NCI-H1436 treated with DMSO at 0.1 percent for 48 hours (cell line): ENCODE measurements around the gene DOK1.
"Not testable (repeated sequence)": the region's sequence is repeated elsewhere in the genome, so short reads cannot be mapped to it uniquely, and the experiment has no call there.

Experiments used
- DNase-seq: peaks from one replicate; lab custom pipeline; 2025; lab: John Stamatoyannopoulos, UW

DOK1 gene

DNA sequence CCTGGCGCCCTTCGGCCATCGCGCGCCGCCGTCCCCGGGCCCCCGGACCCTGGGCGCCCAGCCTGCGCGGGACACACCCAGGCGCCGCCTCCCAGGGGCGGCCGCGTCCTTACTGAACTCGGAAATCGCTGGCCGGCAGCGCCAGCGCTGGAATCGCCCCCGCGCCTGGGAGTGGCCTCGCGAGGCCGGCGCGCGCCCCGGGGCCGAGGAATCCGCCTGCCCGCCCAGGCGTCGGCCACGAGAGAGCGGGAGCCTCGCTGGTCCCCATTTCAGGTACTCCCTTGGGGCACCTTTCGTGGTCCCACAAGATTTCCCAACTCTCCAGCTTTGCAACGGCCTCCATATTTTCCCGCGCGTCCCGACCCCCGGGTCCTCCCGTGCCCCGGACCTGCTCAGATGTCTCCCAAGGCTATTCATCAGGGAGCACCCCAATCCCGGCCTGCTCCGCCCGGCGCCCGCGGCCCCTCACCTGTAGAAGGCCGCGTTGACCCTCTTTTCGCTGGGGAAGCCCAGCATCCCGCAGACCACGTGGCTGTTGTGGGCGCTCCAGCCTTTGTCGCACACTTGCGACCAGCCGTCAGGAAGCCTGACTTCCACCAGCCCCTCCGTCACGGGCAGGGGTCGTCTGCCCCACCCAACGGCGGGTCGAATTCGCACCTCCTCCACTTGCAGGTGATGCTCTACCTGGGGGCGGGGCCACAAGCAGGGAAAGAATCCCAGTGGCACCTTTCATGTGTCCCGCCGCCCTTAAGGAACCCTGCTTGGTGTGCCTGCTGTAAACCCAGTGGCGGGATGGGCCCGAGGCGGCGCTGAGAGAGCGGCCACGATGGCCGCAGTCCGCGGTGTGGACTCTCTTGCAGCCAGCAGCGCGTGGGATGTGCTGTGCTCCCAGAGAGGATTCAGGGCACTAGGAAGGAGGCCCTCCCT is 5.4 kb upstream of the DOK1 start:
- DNase-seq, result no peak

DNA sequence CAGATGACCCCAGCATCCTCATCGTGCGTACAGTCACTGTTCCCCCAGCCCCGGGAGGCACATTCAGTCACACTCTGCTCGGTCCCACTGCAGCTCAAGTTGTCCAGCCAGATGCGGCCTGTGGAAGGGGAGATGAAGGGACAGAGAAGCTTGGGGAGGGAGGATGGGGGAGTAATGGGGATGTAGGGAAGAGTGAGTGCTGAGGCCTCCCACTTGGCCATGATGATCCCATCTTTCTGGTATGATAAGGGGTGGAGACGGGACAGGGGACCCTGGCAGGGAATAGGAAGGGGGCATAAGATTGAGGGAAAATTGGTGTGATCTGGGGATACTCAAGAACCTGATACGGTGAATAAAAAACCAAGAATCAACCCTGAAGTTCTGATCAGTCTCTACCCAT is 4.3 kb upstream of the DOK1 start:
- no peak for DNase-seq

DNA sequence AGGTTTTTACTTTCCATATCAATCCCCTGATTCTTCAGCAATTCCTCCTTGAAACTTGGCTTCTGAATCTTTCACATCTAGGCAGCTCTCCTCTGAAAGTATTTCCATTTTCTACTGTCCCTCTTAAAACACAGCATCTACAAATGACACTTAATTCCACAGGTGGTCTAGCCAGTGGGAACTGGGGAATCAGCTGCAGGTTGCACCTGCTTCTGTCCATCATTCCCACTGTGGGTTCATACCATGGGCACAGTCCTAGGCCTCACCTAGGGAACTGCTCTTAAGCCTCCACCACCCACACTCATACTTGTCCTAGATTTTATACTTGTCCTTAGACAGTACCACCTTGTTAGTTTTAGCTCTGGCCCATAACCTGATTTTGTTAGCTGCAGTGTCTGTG is 3.0 kb upstream of the DOK1 start:
- no peak for DNase-seq

DNA sequence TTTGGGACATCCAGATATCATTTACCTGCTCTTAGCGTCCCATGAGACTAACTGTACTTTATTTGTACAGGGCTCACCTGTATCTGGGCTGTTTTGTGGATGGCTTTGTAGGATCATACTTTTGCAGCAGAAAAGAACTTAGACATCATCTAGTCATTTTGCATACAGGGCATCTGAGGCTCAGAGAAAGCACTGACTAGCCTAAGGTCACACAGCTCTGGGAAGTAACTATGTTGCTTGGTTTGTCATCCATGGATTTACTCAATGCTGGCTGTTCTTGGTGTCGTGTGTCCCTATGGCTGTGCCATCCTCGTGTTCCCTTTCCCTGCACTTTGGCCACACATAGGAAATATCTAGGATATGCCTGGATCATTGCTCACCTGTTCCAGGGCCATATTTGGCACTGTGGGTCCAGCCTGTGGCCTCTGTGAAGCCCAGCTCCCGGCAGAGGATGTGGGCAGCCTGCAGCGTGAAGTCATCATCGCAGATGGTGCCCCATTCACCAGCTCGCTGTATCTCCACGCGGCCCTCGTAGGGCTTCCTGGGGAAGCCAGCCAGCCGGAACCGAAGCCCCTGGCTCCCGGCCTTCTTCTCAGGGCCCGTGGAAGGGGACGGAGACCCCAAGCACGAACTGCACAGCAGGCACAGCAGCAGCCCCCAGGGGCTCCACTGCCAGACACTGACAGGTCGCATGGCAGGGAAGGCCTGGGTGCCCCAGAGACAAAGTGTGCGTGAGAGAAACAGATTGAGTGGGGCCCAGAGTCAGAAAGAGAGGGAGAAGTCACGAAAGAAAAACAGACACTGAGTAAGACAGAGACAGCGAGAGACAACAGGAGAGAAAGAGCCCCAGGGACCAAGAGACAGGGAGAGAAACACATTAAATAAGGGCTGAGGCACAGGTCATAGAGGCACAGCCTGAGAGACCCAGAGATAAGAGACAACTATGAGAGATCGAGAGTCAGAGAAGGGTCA is 2.3 kb upstream of the DOK1 start:
- DNase-seq, result no peak

DNA sequence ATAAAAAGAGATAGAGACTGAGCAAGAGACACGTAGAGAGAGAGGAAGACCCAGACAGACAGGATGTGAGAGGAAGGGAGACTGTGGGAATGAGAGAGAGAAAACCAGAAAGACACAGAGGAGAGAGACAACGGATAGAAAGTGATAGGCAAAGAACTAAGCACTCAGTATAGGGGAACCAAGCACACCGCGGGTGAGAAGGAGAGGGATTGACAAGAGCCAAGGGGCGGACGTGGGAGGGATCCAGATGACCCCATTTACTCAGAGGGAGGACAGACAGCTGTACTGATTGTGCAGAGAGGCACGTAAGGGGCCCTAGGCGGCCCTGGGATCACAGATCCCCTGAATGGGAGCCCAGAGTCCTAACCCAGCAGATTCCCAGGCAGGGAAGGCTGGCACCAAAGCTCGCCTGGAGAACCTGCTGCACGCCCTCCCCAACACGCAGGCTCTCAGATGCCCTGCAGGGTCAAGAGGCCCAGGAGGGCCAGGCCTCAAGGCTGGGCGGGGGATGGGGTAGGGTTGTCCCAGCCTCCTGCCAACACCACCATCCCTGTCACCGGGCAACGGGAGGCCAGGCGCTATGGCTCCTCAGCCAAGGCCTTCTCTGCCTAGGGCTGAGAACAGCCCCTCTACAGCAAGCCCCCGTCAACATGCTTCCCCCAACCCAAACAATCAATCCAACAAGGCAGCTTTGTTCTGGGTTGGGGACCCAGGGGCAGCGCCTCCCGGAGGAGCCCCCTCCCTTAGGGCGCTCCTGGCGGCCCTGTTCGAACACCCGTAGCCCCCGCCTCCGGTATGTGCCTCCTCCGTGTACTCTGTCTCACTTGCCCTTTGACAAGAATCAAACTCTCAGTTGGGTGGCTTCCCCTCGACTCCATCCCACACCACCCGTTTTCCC is 1.4 kb upstream of the DOK1 start:
- DNase-seq, result no peak

DNA sequence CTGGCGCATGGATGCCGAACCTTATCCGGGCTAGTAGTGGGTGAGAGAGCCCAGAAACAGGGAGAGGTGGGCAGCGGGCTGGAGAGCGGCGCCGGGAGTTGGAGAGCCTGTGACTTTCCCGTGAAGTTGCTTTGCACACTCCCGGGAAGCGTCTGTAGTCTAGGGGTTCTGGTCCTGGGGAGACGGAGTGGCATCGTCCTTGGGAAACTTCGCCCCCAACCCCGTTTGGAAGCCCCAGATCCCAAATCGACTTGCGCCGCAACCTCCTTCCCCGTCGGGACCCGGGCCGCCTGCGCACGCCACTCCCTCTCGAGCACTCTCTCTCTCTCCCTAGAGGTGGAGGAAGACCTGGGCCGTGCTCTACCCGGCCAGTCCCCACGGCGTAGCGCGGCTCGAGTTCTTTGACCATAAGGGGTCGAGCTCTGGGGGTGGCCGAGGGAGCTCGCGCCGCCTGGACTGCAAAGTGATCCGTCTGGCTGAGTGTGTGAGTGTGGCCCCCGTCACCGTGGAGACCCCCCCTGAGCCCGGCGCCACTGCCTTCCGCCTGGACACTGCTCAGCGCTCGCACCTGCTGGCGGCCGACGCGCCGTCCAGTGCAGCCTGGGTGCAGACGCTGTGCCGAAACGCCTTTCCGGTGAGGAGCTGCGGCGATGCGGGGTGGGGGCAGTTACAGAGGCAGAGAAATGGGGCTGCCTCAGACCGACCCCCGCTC is 456 bp downstream of the DOK1 start:
- no peak for DNase-seq

DNA sequence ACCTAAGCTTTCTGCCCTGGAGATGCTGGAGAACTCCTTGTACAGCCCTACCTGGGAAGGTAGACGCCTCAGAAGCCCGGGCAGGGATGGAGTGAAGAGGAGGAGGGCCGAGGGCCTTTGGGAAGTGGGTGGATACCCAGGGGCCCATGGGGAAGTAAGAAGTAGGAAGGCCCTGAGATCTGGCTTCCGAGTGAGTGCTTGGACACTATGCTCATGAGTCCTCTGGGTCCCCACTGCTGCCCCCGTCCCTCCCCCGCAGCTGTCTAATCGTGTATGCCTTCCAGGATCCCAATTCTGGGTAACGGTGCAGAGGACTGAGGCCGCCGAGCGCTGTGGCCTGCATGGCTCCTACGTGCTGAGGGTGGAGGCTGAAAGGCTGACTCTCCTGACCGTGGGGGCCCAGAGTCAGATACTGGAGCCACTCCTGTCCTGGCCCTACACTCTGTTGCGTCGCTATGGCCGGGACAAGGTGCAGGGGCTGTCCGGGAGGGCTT is 1.1 kb downstream of the DOK1 start:
- no peak for DNase-seq

DNA sequence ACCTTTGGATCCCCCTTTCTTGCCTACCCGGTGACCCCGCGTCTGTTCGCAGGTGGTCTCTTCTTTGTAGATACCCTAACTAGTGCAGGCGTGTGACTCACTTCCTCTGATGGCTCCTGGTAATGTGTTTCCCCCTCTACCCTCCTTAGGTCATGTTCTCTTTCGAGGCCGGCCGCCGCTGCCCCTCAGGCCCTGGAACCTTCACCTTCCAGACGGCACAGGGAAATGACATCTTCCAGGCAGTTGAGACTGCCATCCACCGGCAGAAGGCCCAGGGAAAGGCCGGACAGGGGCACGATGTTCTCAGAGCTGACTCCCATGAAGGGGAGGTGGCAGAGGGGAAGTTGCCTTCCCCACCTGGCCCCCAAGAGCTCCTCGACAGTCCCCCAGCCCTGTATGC is 1.6 kb downstream of the DOK1 start:
- no peak for DNase-seq

DNA sequence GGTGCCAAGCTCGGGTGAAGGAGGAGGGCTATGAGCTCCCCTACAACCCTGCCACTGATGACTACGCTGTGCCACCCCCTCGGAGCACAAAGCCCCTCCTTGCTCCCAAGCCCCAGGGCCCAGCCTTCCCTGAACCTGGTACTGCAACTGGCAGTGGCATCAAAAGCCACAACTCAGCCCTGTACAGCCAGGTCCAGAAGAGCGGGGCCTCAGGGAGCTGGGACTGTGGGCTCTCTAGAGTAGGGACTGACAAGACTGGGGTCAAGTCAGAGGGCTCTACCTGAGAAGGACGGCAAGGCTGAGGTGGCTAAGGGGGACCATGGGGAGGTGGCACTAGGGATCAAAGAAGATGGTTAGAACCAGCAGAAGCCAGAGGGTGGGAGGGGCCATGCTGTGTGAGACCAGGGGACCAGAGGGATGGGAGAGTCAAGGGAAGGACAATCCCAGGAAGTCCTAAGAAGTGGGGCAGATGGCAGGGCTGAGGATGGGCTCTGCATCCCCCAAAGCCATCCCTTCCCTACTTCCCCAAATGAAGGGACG is 2.4 kb downstream of the DOK1 start:
- no peak for DNase-seq

DNA sequence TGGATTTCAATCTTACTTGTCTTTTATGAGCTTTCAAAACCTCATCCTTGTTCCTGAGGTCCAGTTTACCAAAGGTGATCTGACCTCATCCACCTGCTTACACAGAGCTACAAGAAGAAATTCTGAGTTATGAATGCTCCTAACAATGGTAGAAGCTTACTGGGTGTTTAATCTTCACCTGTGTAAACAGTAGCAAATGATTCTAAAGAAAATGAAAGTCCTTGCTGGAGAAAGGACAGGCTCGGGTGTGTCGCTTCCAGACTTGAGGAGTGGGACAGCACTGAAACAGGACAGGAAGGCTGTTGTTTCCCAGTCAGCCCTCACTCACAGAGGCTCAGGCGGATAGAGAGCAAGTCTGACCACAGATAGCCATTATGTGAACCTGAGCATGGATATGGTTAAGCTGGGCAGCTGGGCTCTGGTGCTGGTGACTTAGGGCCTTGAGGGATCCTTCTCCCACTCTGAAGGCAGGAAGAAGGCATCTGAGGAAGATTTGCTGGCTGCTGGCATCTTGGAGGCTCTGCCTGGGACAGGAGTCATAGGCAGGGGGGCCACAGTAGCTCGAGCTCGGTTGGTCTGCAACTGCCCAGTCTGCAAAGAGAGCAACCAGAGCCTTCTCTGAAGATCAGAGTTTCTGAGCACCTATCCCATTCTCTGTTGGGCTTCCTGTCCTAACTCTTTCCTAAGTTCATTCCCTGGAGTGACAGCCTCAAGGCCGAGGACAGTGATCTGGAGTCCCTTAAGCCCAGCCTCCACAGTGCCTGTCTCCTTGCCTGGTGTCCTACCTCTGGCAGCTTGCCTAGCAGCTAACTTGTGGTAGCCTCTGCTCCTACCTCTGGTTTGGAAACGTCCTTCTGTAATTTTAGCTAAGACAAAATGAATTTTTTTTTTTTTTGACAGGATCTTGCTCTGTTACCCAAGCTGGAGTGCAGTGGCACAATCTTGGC is 4.0 kb downstream of the DOK1 start:
- DNase-seq, result no peak

DNA sequence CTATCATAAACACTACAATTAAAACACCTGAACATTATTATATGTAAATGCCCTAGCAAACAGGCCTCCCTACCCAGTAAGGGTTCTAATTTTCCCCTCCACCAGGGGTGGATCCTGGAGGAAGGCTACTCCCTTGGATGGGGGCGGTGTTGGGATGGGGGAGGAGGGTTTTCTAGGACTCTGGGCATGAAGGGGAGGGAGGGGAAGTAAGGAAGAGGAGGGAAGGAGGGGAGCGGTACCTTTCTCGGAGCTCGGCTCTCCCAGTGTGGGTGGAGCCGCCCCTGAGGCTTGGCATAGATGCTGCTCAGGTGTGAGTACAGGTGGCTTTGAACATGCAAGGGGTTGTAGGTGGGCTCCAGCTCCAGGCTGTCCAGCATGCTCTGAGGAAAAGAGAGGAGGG is 5.4 kb downstream of the DOK1 start:
- no peak for DNase-seq

DNA sequence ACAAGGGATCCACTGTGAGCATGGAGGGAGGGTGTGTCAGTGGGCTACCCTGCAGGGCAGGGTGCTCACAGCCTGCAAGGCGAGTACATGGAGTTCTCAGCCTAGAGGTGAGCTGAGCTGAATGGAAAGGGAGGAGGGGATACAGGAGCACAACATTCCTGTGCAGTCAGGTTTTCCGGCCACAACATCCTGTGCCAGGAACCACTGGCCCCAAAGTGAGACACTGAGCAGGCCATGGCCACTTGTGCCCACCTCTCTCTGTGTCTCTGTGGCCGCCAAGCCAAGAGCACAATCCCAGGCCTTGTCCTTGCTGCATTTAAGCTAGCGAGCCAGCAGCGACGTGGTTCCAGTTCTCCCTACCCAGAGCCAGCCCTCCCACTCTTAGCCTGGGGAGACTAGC is 6.1 kb downstream of the DOK1 start:
- DNase-seq, result no peak

DNA sequence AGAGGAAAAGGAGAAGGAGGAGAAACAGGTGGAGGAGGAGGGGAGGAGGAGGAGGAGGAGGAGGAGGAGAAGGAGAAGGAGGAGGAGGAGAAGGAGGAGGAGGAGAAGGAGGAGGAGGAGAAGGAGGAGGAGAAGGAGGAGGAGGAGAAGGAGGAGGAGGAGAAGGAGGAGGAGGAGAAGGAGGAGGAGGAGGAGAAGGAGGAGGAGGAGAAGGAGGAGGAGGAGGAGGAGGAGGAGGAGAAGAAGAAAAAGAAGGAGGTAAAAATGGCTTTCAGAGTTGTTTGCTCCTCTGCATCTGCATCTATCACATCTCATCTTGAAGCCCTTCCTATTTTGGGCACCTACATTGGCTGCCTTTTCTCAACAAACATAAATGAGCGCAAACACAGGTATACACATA is 6.5 kb downstream of the DOK1 start:
- not testable (repeated sequence) for DNase-seq

DNA sequence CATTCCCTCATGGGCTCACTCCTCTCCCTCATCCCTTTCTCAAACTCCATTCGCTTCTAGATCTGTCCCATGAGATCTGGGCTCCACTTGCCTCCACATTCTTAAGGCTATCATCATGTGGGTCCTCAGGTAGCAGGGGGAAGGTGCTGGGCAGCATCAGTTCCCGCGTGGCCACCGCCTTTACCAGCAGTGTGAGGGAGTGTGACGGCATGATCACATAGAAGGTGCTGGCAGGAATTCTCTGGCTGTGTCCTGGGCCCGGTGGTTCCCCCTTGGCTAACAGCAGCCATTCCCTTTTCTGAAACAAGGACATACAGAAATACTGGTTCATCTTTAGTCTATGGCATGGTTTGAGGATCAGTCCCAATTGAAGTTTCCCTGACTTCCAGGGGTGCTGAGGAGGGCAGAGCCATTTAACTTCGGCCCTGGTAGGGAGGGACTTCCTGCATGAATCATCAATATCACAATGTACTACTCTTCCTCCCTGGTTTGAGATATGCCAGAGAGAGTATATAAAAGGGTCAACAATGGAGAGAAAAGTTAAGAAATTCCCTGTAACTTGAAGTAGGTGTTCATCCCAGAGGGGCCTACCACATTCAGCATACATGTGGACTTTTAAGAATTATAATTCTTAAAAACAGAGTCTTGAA is 7.7 kb downstream of the DOK1 start:
- no peak for DNase-seq

DNA sequence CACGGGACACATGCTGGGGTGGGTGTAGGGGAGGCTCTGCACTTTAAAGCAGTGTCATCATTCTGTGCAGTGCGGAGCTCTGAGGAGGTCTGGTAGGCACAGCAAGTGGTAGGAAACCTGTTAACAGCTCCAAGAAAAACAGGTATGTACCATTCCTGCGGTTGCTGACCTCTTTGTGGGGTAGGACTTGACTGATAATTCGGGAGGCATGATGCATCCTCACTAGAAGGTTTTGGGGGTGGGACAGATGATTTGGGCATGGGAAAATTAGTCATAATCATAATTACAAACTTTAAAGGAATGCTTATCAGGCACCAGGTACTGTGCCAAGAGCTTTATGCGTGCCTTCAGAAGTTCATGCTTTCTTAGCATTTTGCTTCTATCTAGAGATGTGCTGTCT is 9.7 kb downstream of the DOK1 start:
- no peak for DNase-seq

DNA sequence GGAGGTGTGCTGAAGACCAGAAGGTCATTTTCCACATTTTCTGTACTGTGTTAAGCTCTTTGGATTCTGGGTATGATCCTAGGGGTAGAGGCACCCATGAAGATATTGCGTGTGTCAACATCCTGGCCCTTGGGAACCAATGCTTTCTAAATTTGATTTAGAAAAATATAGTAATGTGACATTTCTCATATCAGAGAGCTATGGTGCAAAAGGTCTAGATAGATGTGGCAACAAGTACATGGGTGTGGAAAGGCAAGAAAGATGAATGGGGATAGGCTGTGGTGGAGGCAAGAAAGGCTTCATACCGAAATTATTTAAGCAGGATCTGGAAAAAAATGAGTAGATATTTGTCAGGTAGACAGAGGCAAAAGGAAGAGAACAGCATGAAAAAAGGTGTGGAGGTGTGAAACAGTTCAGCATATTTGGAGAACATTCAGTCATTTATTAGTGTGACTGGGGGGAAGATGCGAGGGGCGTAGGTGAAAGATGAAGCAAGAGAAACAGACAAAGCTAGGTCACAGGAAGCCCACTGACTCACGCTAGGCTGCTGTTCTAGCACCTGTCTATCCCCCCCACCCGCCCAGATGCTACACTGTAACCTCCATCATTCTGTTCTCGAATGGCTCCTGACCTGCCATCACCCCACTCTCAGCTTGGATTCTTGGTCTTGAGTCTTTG is 11.7 kb downstream of the DOK1 start:
- no peak for DNase-seq

DNA sequence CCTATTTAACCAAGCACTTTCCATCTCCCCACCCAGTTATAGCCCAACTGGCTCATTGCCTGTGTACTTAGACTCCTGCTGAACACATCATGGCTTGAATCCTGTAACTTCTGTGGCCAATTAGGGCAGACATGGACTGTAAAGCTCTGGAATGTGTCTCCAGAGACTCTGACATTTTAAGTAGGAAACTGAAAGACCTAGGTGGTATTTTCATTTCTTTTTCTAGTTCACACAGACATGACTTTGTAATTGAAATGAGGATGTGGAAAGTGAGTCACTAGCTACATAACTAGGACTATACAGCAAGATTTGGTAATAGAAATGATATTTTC is 12.2 kb downstream of the DOK1 start:
- DNase-seq, result no peak

DNA sequence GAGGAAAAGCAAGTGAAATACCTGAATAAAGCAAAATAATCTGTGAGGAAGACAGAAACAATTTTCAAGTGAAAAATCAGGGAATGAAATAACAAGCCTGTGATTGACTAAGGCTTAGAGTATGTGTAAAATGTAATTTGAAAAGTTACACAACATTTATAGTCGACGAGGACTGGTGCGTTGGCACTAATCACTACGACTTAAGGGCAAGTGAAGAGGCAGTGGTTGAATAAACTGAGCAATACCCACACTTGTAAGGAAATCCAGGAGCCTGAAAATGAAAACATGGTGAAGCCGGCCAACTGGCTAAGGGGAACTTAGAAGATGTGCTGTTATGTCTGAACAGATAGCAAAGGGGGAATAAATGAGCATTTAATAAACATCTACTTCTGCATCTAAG is 13.4 kb downstream of the DOK1 start:
- no peak for DNase-seq

DNA sequence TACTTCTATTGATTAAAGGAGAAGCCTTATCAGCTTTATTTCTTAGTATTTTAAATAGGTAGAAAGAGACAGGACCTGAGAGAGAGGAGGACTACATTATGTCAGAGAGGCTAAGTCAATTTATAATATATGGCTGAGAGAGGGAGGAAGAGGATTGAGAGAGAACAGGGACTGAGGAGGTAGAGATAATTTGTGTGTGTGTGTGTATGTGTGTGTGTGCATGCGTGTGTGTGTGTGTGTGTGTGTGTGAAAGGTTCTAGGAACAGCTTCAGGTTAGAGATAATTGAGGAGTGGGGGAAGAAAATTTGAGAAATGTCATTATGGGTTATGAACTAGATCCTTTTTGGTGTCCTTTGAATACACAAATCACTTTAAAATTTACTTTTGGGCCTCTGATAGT is 15.2 kb downstream of the DOK1 start:
- DNase-seq, result no peak
